ENCODE data around the gene TTLL6. TPM values are rescaled to one million over a fixed set of nuclear protein-coding genes. Genes with fewer than 3 reads are reported as not detected.

TTLL6 gene
- total RNA-seq, 1 experiment from 2014 or later, result 2.4 TPM

DNA sequence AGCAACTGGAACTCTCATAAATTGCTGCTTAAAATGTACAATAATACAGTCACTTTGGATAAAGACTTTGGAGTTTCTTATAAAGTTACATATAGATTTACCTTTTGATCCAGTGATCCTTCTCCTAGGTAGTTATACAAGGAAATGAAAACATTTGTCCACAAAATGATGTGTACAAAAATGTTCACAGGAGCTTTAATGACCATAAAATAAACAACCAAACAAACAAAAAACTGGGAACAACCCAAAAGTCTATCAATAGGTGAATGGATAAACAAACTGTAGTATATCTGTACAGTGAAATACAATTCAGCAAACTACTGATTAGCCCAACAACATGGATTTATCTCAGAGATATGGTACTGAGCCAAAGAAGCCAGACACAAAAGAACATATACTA, 37.6 kb downstream of the TTLL6 start:
- Mint-ChIP-seq H3K36me3 (ENCODE audit: insufficient read depth in 1 of 3, low read depth in 3 of 3) (peaks cover 0 to 4% (median 0%) of the 10 kb centered on the region in 3 experiments; a peak in 2 of 7 replicates), H3K27me3 (ENCODE audit: low read depth) (peaks cover 65% of the 10 kb centered on the region)
- no peak overlapping the region for H2BK120ac ChIP-seq (ENCODE audit: low read depth, low read length, poor library complexity, severe bottlenecking)

More for the DNA sequence above, 37.6 kb downstream of the TTLL6 start:
- Histone ChIP-seq H4K91ac (ENCODE audit: insufficient read length, low read depth, low read length) (no peak overlapping the region), H3K9ac (ENCODE audit: extremely low read depth, insufficient read length, low read length) (no peak overlapping the region), H3K4ac (ENCODE audit: low read depth, low read length) (no peak overlapping the region), H2BK15ac (ENCODE audit: low read depth, low read length) (no peak overlapping the region), H3K79me1 (ENCODE audit: insufficient read depth, low read depth, low read length, poor library complexity, severe bottlenecking) (no peaks in the 10 kb centered on the region), H4K20me1 (ENCODE audit: control insufficient read depth, insufficient read depth, insufficient read length) (no peaks in the 10 kb centered on the region), H3K56ac (ENCODE audit: insufficient read length, low read depth, low read length) (no peak overlapping the region), H3K27me3 (ENCODE audit: insufficient read depth, low read length) (no peaks in the 10 kb centered on the region), H3K4me2 (ENCODE audit: insufficient read depth, insufficient read length, low read length) (no peak overlapping the region), H2BK12ac (ENCODE audit: insufficient read length, low read depth, low read length) (no peak overlapping the region), H3K18ac (ENCODE audit: insufficient read length, low read depth, low read length) (no peak overlapping the region), H3K9me3 (ENCODE audit: control insufficient read depth, low read depth, low read length) (no peaks in the 10 kb centered on the region), H3K4me1 (ENCODE audit: insufficient read depth, low read length) (no peaks in the 10 kb centered on the region), H2BK20ac (ENCODE audit: low read depth, low read length, poor library complexity, severe bottlenecking) (no peak overlapping the region), H4K5ac (ENCODE audit: insufficient read length, low read depth, low read length) (no peak overlapping the region), H2BK5ac (ENCODE audit: insufficient read length, low read length) (no peak overlapping the region), H3K79me2 (ENCODE audit: insufficient read depth, low read length) (no peaks in the 10 kb centered on the region), H3K14ac (ENCODE audit: insufficient read depth, low read length) (no peak overlapping the region), H2AFZ (ENCODE audit: low read length) (no peak overlapping the region), H3K23me2 (ENCODE audit: insufficient read length, low read depth, low read length, poor library complexity, severe bottlenecking) (no peaks in the 10 kb centered on the region), H2AK5ac (ENCODE audit: insufficient read length, low read length) (no peak overlapping the region), H3K27ac (ENCODE audit: insufficient read length, low read depth, low read length) (no peak overlapping the region), H3K23ac (ENCODE audit: insufficient read length, low read depth, low read length) (no peak overlapping the region), H4K8ac (replicated peaks; ENCODE audit: insufficient read length, low read depth, low read length) (no peak overlapping the region), H3T11ph (ENCODE audit: low read length) (no peak overlapping the region)
- Mint-ChIP-seq H3K4me3 (no peak overlapping the region), H3K9me3 (peaks cover 5 to 6% of the 10 kb centered on the region in 2 experiments; a peak in 2 of 5 replicates), H3K27ac (no peak overlapping the region), H3K4me1 (no peaks in the 10 kb centered on the region)
- TF ChIP-seq, protein P1, sequence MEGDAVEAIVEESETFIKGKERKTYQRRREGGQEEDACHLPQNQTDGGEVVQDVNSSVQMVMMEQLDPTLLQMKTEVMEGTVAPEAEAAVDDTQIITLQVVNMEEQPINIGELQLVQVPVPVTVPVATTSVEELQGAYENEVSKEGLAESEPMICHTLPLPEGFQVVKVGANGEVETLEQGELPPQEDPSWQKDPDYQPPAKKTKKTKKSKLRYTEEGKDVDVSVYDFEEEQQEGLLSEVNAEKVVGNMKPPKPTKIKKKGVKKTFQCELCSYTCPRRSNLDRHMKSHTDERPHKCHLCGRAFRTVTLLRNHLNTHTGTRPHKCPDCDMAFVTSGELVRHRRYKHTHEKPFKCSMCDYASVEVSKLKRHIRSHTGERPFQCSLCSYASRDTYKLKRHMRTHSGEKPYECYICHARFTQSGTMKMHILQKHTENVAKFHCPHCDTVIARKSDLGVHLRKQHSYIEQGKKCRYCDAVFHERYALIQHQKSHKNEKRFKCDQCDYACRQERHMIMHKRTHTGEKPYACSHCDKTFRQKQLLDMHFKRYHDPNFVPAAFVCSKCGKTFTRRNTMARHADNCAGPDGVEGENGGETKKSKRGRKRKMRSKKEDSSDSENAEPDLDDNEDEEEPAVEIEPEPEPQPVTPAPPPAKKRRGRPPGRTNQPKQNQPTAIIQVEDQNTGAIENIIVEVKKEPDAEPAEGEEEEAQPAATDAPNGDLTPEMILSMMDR (conservative IDR thresholded peaks at IDR 0.05), result no peak
- DNase-seq, result no peak

Measured in H9 (cell line).